Gastroesophageal sphincter (tissue), 4 donors: Measurements from ENCODE around the gene FAR2. TPM values are rescaled to one million over a fixed set of nuclear protein-coding genes. Genes with fewer than 3 reads are reported as not detected.
"Not testable (repeated sequence)": the region's sequence is repeated elsewhere in the genome, so short reads cannot be mapped to it uniquely, and the experiment has no call there.

Experiments
- ATAC-seq: fragments of 150-250 bp; one replicate; pipeline ENCODE4 v1.9.1; 2016; ENCODE audit warnings: mild to moderate bottlenecking, moderate library complexity
- H3K27ac ChIP-seq, 4 donors: fragments of 200-600 bp; sonication (generic) in 3 of 4; 1 replicate in 3 of 4; 2 replicates in 1 of 4; pipeline ENCODE4 v1.5.1; 2016 to 2019
- H3K27me3 ChIP-seq: fragments of 200-600 bp; sonication (generic); one replicate; pipeline ENCODE4 v1.5.1; 2019
- H3K36me3 ChIP-seq, 2 donors: fragments of 200-600 bp; sonication (generic); one replicate each; pipeline ENCODE4 v1.5.1; 2019; ENCODE audit warnings: control low read depth in 1 of 2
- H3K4me1 ChIP-seq, 3 donors: fragments of 200-600 bp; sonication (generic); 1 replicate in 2 of 3; 2 replicates in 1 of 3; pipeline ENCODE4 v1.5.1; 2016 to 2019; ENCODE audit warnings: control low read depth in 2 of 3
- H3K4me3 ChIP-seq, 2 donors: fragments of 200-600 bp; sonication (generic); one replicate each; pipeline ENCODE4 v1.5.1; 2019; ENCODE audit warnings: mild to moderate bottlenecking in 1 of 2, moderate library complexity in 1 of 2
- H3K9me3 ChIP-seq, 3 donors: fragments of 200-600 bp; sonication (generic); one replicate each; pipeline ENCODE4 v1.5.1; 2017 to 2019; ENCODE audit warnings: control low read depth in 2 of 3
- CTCF ChIP-seq, 4 experiments: fragments of 200-600 bp in 2 of 4; fragments of 450-650 bp in 2 of 4; sonication (generic) in 1 of 4; IDR thresholded peaks; one replicate each; pipeline ENCODE4 v1.5.1; 2017 to 2019; ENCODE audit warnings: antibody characterized with exemption in 4 of 4, mild to moderate bottlenecking in 2 of 4, moderate library complexity in 2 of 4
- EP300 ChIP-seq: sonication (generic); formaldehyde crosslinking; IDR thresholded peaks from one replicate; pipeline ENCODE4 v1.6.1; 2017; ENCODE audit warnings: antibody characterized with exemption, mild to moderate bottlenecking
- POLR2A ChIP-seq, 2 donors: fragments of 450-650 bp; IDR thresholded peaks; one replicate each; pipeline ENCODE4 v1.6.1; 2017; ENCODE audit warnings: antibody characterized with exemption in 2 of 2, mild to moderate bottlenecking in 2 of 2, moderate library complexity in 1 of 2
- POLR2AphosphoS5 ChIP-seq: sonication (generic); formaldehyde crosslinking; IDR thresholded peaks from one replicate; pipeline ENCODE4 v1.6.1; 2017; ENCODE audit warnings: antibody characterized with exemption
- WGBS, 2 donors: methylation state at CpG; one replicate each; pipeline ENCODE4 v1.1.5; 2018; ENCODE audit warnings: low coverage in 1 of 2; 5-methylcytosine and 5-hydroxymethylcytosine counted together
- total RNA-seq, 4 donors: library from RNA; depleted of rRNA; stranded (reverse); fragments of >200 nt; gene quantifications; one replicate each; pipeline ENCODE4 v1.1.0, GENCODE V29; 2016

The FAR2 gene
- total RNA-seq, 4 donors from 2014 or later: 8.8 to 15.8 (median 11.9) TPM

- TF ChIP-seq CTCF (IDR thresholded peaks at IDR 0.05) (no peak), EP300 (no peak), POLR2A (IDR thresholded peaks at IDR 0.05) (no peak), POLR2AphosphoS5 (no peak)
- Histone ChIP-seq H3K27ac (no peak overlapping the region), H3K27me3 (no peaks in the 10 kb centered on the region), H3K9me3 (no peaks in the 10 kb centered on the region), H3K36me3 (peaks cover 0 to 10% of the 10 kb centered on the region in 2 donors), H3K4me1 (peaks cover 2 to 23% (median 7%) of the 10 kb centered on the region in 3 donors), H3K4me3 (no peak overlapping the region)
- no peak for ATAC-seq
- 68 to 71% methylated on average over 3 to 4 of the region's 4 CpGs for WGBS, 2 donors
These were observed 18.4 kb downstream of the FAR2 start for GRCh38 chr12:29167445-29167844.

- ATAC-seq: no peak
- Histone ChIP-seq H3K36me3 (peaks cover 0 to 10% of the 10 kb centered on the region in 2 donors), H3K9me3 (no peaks in the 10 kb centered on the region), H3K27me3 (no peaks in the 10 kb centered on the region), H3K27ac (no peak overlapping the region), H3K4me1 (peaks cover 2 to 23% (median 7%) of the 10 kb centered on the region in 3 donors), H3K4me3 (no peak overlapping the region)
- no peak for TF ChIP-seq EP300
- TF ChIP-seq CTCF (IDR thresholded peaks at IDR 0.05): no peak
- WGBS, 2 donors: 54 to 56% methylated on average over 6 of the region's 6 CpGs
These were observed 18.9 kb downstream of the FAR2 start for GRCh38 chr12:29167988-29168387.

GRCh38 chr12:29169978-29170377 lies 20.9 kb downstream of the FAR2 start:
- not testable (repeated sequence) for H3K4me1 ChIP-seq, H3K27ac ChIP-seq, H3K4me3 ChIP-seq, H3K36me3 ChIP-seq, ATAC-seq, H3K9me3 ChIP-seq, H3K27me3 ChIP-seq
- WGBS, 2 donors: 41 to 56% methylated on average over 2 of the region's 2 CpGs

- H3K27ac ChIP-seq, H3K4me3 ChIP-seq, H3K27me3 ChIP-seq, ATAC-seq, H3K36me3 ChIP-seq, H3K4me1 ChIP-seq, H3K9me3 ChIP-seq: not testable (repeated sequence)
- 86 to 100% methylated on average over 1 to 5 of the region's 5 CpGs for WGBS, 2 donors
These were observed 21.5 kb downstream of the FAR2 start for GRCh38 chr12:29170478-29171084.

- TF ChIP-seq POLR2AphosphoS5: no peak
- TF ChIP-seq POLR2A (IDR thresholded peaks at IDR 0.05): no peak
- TF ChIP-seq CTCF (IDR thresholded peaks at IDR 0.05): no peak
- TF ChIP-seq EP300: no peak
- H3K27me3 ChIP-seq: no peaks in the 10 kb centered on the region
- no peak overlapping the region for H3K4me3 ChIP-seq
- WGBS, 2 donors: no CpG with 5 or more reads among the region's 26 CpGs
- no peaks in the 10 kb centered on the region for H3K9me3 ChIP-seq
- no peaks in the 10 kb centered on the region for H3K4me1 ChIP-seq
- ATAC-seq: no peak
- no peak overlapping the region for H3K27ac ChIP-seq
- peaks cover 0 to 10% of the 10 kb centered on the region in 2 donors for H3K36me3 ChIP-seq
These were observed 22.6 kb downstream of the FAR2 start for GRCh38 chr12:29171421-29172258.

- no peaks in the 10 kb centered on the region for H3K4me1 ChIP-seq
- WGBS, 2 donors: 47 to 51% methylated on average over 6 of the region's 6 CpGs
- no peaks in the 10 kb centered on the region for H3K27me3 ChIP-seq
- ATAC-seq: no peak
- no peaks in the 10 kb centered on the region for H3K9me3 ChIP-seq
- TF ChIP-seq POLR2AphosphoS5 (no peak), CTCF (IDR thresholded peaks at IDR 0.05) (no peak), EP300 (no peak)
- H3K27ac ChIP-seq: no peak overlapping the region
- peaks cover 0 to 2% of the 10 kb centered on the region in 2 donors for H3K36me3 ChIP-seq
- H3K4me3 ChIP-seq: no peak overlapping the region
These were observed 27.9 kb downstream of the FAR2 start for GRCh38 chr12:29176941-29177340.

- WGBS, 2 donors: 92 to 94% methylated on average over 4 of the region's 4 CpGs
- not testable (repeated sequence) for ATAC-seq, H3K27me3 ChIP-seq, H3K36me3 ChIP-seq, H3K27ac ChIP-seq, H3K4me3 ChIP-seq, H3K9me3 ChIP-seq, H3K4me1 ChIP-seq
These were observed 33.2 kb downstream of the FAR2 start for GRCh38 chr12:29182247-29182646.
